HG03565 (cell line): ENCODE measurements around the gene CDH22.

Experiments
- ATAC-seq: cut with Tn5 transposase; IDR thresholded peaks from one replicate; pipeline ENCODE4 v1.9.1; 2021; ENCODE audit warnings: mild to moderate bottlenecking, moderate library complexity; ENCODE audit not compliant: unreplicated experiment

The CDH22 gene

GRCh38 chr20:46152824-46153586 lies 155.3 kb downstream of the CDH22 start:
- no peak for ATAC-seq

GRCh38 chr20:46151936-46152335 lies 156.4 kb downstream of the CDH22 start:
- no peak for ATAC-seq

GRCh38 chr20:46150943-46151342 lies 157.4 kb downstream of the CDH22 start:
- ATAC-seq = no peak

- no peak for ATAC-seq
These were observed 159.7 kb downstream of the CDH22 start for GRCh38 chr20:46148313-46149208.

GRCh38 chr20:46145713-46146112 lies 162.6 kb downstream of the CDH22 start:
- ATAC-seq = no peak

GRCh38 chr20:46144432-46145025 lies 163.8 kb downstream of the CDH22 start:
- no peak for ATAC-seq

GRCh38 chr20:46142124-46142523 lies 166.2 kb downstream of the CDH22 start:
- ATAC-seq = no peak

GRCh38 chr20:46139908-46140482 lies 168.3 kb downstream of the CDH22 start:
- ATAC-seq = no peak

GRCh38 chr20:46139266-46139889 lies 168.9 kb downstream of the CDH22 start:
- no peak for ATAC-seq

- ATAC-seq = no peak
These were observed 170.5 kb downstream of the CDH22 start for GRCh38 chr20:46137816-46138215.

- ATAC-seq = no peak
These were observed 172.3 kb downstream of the CDH22 start for GRCh38 chr20:46135856-46136633.

GRCh38 chr20:46134716-46135115 lies 173.6 kb downstream of the CDH22 start:
- ATAC-seq = no peak

- no peak for ATAC-seq
These were observed 174.2 kb downstream of the CDH22 start for GRCh38 chr20:46133886-46134654.

GRCh38 chr20:46132705-46133120 lies 175.6 kb downstream of the CDH22 start:
- no peak for ATAC-seq

- no peak for ATAC-seq
These were observed 176.9 kb downstream of the CDH22 start for GRCh38 chr20:46131396-46131795.

GRCh38 chr20:46130534-46130933 lies 177.8 kb downstream of the CDH22 start:
- ATAC-seq = no peak

GRCh38 chr20:46129955-46130481 lies 178.3 kb downstream of the CDH22 start:
- ATAC-seq = no peak

GRCh38 chr20:46128310-46129151 lies 179.8 kb downstream of the CDH22 start:
- ATAC-seq = no peak
